Brain pericyte (primary cell): Measurements from ENCODE around the gene HOXA9.

Experiments used
- DNase-seq: peaks from one replicate; pipeline ENCODE4 v3.0.0-alpha.2; 2012; ENCODE audit warnings: low read depth, low spot score

The HOXA9 gene

DNA sequence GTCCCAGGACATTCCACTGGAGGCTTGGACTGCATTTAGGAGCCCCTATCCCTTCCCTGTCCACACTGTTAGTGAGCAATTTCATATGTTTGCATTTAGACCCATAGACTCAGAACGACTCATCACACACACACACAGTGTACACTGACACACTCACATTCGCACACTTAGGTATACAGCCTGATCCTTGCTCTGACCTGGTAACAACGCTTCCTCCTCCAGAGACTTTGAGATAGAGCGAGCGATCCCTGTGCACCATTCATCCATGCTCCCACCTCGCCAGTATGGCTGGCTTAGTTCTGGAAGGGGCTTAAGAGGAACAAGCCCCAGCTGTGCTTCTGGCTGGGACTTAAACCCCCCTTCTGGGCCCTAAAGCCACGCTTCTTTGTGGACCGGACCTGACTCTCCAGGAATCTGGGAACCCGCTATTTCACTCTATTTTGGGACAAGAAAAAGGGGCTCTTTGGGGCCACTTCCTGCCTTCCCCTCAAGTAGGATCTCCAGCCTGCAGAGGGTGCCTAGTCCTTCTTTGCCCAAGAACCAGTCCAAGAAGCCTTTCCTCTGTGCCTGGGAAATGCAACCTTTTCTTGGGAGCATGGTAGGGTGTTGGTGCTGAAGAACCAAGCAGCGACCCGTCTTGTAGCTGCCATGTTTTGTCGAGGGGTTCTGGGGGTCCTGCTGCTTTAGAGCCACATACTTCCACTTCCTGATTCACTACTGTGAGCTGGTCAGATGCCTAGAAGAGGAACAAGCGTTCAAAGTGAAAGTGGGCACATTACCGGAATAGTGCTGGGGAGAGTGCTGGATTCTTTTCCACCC is 35.6 kb upstream of the HOXA9 start:
- DNase-seq: no peak

GRCh38 chr7:27199849-27200760 is 34.8 kb upstream of the HOXA9 start, which contains the start of gene HOXA13:
Gene HOXA13 (minus strand): TSS chr7:27200091. CDS start chr7:27200077, 14 bp downstream.
- no peak for DNase-seq

- no peak for DNase-seq
Measured at GRCh38 chr7:27198871-27199801, 33.8 kb upstream of the HOXA9 start.

GRCh38 chr7:27198138-27198841 is 33.0 kb upstream of the HOXA9 start:
- DNase-seq: no peak

DNA sequence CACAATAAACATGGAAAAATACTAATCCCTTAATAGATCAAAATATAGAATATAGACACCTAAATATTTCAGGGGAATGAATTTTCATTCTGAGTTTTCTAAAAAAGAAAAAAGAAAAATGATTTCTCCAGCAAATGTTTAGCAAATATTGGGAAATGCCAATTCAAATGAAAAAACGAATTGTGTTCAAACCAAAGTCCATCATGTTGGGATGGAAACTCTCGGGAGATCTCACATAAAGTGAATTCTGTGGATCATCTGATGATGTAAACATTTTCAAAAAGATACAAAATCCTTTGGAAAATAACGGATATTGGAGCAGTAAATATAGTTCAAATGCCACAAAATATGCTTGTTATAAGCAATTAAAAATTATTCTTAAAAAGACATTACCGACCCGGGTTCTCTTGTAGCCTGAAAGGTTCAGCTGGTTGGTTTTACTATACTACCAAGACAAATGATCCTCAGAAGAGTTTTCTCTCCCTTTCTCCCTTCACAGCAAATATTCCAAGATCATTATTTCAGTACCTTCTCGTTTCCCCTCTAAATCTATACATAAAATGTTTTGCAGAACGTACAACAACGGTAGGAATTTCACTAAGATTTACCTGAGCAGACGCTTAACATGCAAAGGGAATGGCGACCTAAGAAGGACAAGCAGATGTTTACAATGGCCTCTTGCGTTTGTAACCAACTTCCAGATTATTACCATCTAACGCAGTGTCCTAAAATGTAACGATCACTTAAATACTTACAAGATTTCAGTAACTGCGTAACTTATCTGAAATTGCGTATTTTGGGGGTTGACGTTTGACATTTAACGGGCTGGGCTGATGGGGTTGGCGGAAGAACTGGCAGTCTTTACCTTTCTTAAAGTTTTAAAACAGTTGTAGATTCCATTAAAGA is 32.1 kb upstream of the HOXA9 start:
- no peak for DNase-seq

DNA sequence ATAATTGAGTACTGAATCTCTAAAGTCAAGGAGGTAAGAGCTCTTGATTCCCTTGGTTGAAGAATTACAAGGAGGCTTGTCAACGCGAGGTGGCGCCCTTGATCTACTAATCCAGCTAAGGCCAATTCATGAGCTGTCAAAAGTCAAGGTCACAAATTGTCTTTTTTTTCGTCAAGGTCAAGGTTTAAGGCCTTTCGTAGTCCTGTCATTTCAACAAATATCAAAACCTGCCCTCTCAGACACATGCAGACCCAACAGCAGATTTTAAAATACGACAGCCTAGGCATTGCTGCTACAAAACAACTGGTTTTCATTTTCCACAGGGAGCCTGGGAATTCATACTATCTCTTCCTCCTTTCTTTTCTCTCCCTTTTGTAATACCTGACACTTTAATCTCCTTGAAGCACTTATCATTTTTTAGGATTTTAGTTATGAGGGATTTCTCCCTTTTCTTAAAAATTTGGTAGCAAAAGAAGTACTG is 31.0 kb upstream of the HOXA9 start:
- DNase-seq: peak; percentile 20

- DNase-seq: no peak
Measured at GRCh38 chr7:27194686-27195379, 29.5 kb upstream of the HOXA9 start.

DNA sequence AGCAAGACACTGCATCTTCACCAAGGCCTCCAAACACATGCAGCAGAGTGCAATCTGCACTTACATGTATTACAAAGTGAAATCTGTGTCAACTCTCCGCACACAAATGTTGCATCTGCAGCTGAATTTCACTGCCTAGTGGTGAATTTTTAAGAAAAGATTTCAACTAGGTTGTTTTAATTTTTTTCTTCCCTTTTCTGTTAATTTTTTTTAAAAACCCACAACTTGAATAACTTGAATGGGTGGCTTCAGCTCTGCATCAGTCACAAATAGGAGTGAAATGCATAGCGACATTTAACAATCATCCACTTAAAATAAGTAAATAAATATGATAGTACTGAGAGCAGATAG is 28.6 kb upstream of the HOXA9 start:
- DNase-seq: no peak

- DNase-seq: no peak
Measured at GRCh38 chr7:27193335-27194001, 28.1 kb upstream of the HOXA9 start.

DNA sequence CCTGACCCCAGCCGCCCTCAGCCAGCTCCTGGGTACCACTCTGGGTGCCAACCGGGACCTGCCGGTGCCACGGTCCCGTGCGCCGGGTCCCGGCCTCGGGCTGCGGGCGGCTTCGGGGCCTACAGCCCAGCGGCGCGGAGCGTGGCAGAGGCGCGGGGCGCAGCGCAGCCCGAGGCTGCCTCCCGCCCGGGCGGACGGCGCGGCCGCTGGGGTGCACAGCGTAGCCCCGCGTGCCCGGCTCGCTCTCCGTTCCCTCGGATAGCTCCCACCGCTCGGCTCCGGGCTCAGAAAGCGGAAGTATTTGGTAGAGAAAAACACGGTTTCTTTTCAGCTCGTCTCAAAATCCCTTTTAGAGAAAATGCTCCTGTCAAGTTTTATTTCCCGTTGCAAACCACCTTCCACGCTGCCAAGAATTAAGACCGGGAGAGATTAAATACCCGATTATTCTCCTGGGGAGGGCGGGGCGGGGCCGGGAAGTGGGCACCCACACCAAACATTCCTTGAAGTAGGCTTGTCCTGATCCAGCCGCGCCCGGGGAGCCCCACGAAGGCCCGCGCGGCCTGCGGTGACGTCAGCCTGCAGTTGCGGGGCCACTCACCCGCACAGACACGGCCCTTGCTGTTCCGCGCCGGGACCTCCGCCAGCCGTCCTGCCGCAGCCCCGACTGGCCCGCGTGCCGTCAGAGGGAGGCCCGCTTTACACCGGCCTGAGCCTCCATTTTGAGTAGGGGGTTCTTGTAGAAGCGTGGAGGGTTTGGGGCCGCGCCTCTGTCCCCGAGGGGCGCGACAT is 27.4 kb upstream of the HOXA9 start:
- DNase-seq: no peak

DNA sequence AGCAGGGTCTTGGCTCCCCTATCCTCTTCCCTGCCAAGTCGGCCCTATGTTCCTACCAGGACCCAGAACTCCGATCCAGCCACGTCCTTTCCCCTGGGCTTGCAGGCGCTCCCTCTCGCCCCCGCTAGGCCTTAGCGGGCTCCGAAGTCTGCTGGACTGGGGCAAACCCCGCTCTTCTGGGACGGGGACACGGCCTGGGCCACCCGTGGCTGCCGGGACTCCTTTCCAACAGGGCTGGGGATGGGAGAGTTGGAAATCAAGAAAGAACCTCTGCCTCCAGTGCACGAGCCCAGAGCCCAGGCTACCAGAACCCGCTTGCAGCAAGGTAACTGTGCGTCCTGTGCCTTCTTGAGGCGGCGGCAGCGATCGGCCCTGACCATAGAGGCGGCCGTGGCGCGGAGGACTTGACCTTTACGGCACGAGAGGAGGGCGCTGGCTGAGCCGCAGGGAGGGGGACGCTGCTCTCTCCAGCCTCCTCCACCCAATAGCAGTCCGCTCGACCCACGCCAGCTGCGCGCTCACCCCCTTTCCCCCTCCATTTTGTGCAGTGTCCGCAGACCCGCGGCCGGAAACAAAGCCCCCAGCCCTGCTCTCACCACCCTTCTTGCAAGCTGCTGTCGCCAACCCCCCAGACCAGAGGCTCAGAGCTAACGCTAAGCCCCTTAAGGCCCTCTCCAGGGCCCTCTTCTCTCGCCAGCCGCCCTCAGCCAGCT is 26.7 kb upstream of the HOXA9 start:
- DNase-seq: no peak

- DNase-seq: no peak
Measured at GRCh38 chr7:27191161-27191731, 25.9 kb upstream of the HOXA9 start.

DNA sequence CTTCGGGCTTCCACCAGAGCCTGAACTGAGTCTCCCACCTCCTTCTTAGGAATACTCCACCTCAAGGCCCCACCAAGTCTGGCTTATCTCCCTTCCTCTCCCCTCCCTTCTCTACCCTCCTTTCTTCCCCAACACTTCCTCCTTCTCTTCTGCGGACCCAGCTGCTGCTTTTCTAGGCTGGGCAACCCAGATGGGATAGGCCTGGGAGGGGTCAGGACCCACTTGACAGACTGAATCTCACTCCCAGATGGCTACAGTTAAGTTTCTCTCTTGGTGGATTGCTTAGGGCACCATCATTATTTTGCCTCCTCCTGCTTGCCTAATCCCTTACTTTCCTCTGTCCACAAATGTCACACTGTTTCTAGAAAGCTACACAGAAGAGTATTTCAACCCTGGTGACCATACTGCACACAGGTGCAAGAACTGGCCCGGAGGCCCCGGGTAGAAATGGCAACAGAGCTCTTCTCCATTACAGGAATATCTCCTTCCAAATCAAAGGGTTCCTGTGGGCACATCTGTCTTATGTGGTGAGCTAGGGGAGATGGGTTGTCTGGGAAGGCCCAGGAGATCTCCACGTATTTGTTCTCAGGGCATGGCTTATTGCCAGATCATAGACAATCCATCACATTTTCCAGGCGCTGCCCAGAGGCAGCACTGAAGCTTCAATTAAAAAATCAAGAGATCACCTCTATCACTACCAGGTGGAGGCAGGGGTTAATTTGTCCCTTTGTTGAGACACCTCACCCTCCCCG is 24.8 kb upstream of the HOXA9 start:
- DNase-seq: no peak

DNA sequence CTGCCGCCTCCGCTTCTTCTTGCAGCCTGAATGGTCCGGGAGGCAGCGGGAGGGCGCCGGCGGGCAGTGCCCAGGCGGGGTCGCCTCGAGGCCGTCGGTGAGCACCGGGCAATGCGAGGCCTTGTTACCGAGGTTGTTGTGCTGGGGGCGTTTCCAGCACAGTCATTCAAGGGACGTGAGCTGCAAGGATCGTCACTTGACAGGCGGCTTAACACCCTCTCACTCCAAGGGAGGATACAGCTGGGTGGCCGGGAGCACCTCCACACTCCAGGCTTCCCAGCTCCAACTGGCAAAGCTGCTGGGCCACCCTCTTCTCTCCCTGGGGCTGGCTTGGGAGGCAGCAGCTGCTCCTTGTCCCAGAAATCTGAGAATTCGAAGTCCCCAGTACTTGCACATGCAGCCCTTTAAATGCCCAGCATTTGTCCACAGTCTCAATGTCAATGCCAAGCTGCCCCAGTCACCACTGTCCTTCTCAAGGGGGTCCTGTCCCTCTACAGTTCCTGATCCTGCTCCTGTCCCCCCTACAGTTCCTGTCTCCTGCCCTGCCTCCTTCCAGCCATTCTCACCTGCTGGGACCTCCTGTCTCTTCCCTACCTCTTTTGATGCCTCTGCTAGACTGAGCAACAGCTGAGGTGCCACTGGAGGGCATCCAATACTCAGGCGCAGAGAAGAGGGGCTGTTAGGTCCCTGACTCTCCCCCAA is 24.1 kb upstream of the HOXA9 start:
- no peak for DNase-seq
